IPS-18c (cell line): ENCODE results near the gene LAMC3.

ENCODE experiments used
- H3K4me3 ChIP-seq: 2 replicates; pipeline ENCODE4 v1.7.0; 2013; ENCODE audit warnings: low read depth, mild to moderate bottlenecking, low read length, moderate library complexity; ENCODE audit not compliant: insufficient read depth
- H3K9me3 ChIP-seq: one replicate; pipeline ENCODE4 v1.6.1; 2013; ENCODE audit warnings: mild to moderate bottlenecking, low read length, moderate library complexity; ENCODE audit not compliant: control insufficient read depth, insufficient read depth

Gene LAMC3

GRCh38 chr9:131125288-131126058, 116.5 kb downstream of the LAMC3 start, which contains the start of gene NUP214:
Gene NUP214, plus strand, starts transcription at chr9:131125586. Its CDS starts 119 bp downstream, at chr9:131125705.
- no peaks in the 10 kb centered on the region for H3K9me3 ChIP-seq
- peak within 1 kb of the TSS; percentile 92 for H3K4me3 ChIP-seq

GRCh38 chr9:131126059-131126426, 117.1 kb downstream of the LAMC3 start:
- H3K4me3 ChIP-seq = peak overlapping the region; percentile 92

GRCh38 chr9:131129183-131129582, 120.2 kb downstream of the LAMC3 start:
- H3K9me3 ChIP-seq = no peaks in the 10 kb centered on the region
- no peak overlapping the region for H3K4me3 ChIP-seq

More at GRCh38 chr9:131126059-131126426, 117.1 kb downstream of the LAMC3 start:
- H3K9me3 ChIP-seq = no peaks in the 10 kb centered on the region

GRCh38 chr9:131138676-131139075, 129.7 kb downstream of the LAMC3 start:
- H3K9me3 ChIP-seq = no peaks in the 10 kb centered on the region
- no peak overlapping the region for H3K4me3 ChIP-seq

GRCh38 chr9:131140112-131140511, 131.1 kb downstream of the LAMC3 start:
- no peak overlapping the region for H3K4me3 ChIP-seq
- H3K9me3 ChIP-seq = no peaks in the 10 kb centered on the region

GRCh38 chr9:131140550-131140949, 131.6 kb downstream of the LAMC3 start:
- no peaks in the 10 kb centered on the region for H3K9me3 ChIP-seq
- no peak overlapping the region for H3K4me3 ChIP-seq

- Histone ChIP-seq H3K4me3 (no peak overlapping the region), H3K9me3 (no peaks in the 10 kb centered on the region)
These were observed 133.2 kb downstream of the LAMC3 start for GRCh38 chr9:131142160-131142559.
